ENCODE results near the gene USP25.

Gene USP25

GRCh38 chr21:15793550-15794235, 63.9 kb downstream of the USP25 start:
- Mint-ChIP-seq H3K36me3 (ENCODE audit: low read depth) (peaks cover 33% of the 10 kb centered on the region), H3K27me3 (ENCODE audit: low read depth) (no peaks in the 10 kb centered on the region), H3K4me3 (no peak overlapping the region), H3K4me1 (peaks cover 15% of the 10 kb centered on the region), H3K9me3 (no peaks in the 10 kb centered on the region), H3K27ac (no peak overlapping the region)
- TF ChIP-seq CTCF (IDR thresholded peaks at IDR 0.05; ENCODE audit: unreplicated experiment in 3 of 3), result no peak

GRCh38 chr21:15794277-15794912, 64.6 kb downstream of the USP25 start:
- H3K36me3 Mint-ChIP-seq (ENCODE audit: low read depth), result peaks cover 30% of the 10 kb centered on the region
- H3K27ac Mint-ChIP-seq, result no peak overlapping the region
- TF ChIP-seq CTCF (IDR thresholded peaks at IDR 0.05; ENCODE audit: unreplicated experiment in 3 of 3), result no peak
- no peak overlapping the region for H3K4me3 Mint-ChIP-seq
- H3K9me3 Mint-ChIP-seq, result no peaks in the 10 kb centered on the region
- H3K27me3 Mint-ChIP-seq (ENCODE audit: low read depth), result no peaks in the 10 kb centered on the region
- peaks cover 18% of the 10 kb centered on the region for H3K4me1 Mint-ChIP-seq

- no peak for TF ChIP-seq CTCF (IDR thresholded peaks at IDR 0.05; ENCODE audit: unreplicated experiment in 3 of 3)
- Mint-ChIP-seq H3K36me3 (ENCODE audit: low read depth) (peaks cover 31% of the 10 kb centered on the region), H3K4me3 (no peak overlapping the region), H3K9me3 (no peaks in the 10 kb centered on the region), H3K4me1 (peaks cover 16% of the 10 kb centered on the region), H3K27ac (no peak overlapping the region), H3K27me3 (ENCODE audit: low read depth) (no peaks in the 10 kb centered on the region)
Observed at GRCh38 chr21:15795533-15795932, 65.8 kb downstream of the USP25 start.

GRCh38 chr21:15797577-15798363, 68.0 kb downstream of the USP25 start:
- no peak overlapping the region for H3K4me3 Mint-ChIP-seq
- H3K4me1 Mint-ChIP-seq, result peaks cover 25% of the 10 kb centered on the region
- peaks cover 36% of the 10 kb centered on the region for H3K36me3 Mint-ChIP-seq (ENCODE audit: low read depth)
- TF ChIP-seq CTCF (IDR thresholded peaks at IDR 0.05; ENCODE audit: unreplicated experiment in 3 of 3), result no peak
- peak overlapping the region in 1 of 3 experiments; percentile 9 for H3K27ac Mint-ChIP-seq
- H3K27me3 Mint-ChIP-seq (ENCODE audit: low read depth), result no peaks in the 10 kb centered on the region
- H3K9me3 Mint-ChIP-seq, result no peaks in the 10 kb centered on the region

- H3K27ac Mint-ChIP-seq, result peak overlapping the region in 1 of 3 experiments; percentile 45
- H3K4me3 Mint-ChIP-seq, result no peak overlapping the region
- peaks cover 36% of the 10 kb centered on the region for H3K36me3 Mint-ChIP-seq (ENCODE audit: low read depth)
- peaks cover 14% of the 10 kb centered on the region for H3K4me1 Mint-ChIP-seq
- TF ChIP-seq CTCF (IDR thresholded peaks at IDR 0.05; ENCODE audit: unreplicated experiment in 3 of 3), result no peak
- no peaks in the 10 kb centered on the region for H3K9me3 Mint-ChIP-seq
- no peaks in the 10 kb centered on the region for H3K27me3 Mint-ChIP-seq (ENCODE audit: low read depth)
Observed at GRCh38 chr21:15801352-15801863, 71.6 kb downstream of the USP25 start.

All from nephron (organoid).